Body of pancreas (tissue), 4 donors: ENCODE results near the gene GPR17.

Experiments
- CTCF ChIP-seq, 7 experiments: fragments of 450-650 bp in 4 of 7; fragments of 200-600 bp in 3 of 7; sonication (generic) in 3 of 7; IDR thresholded peaks; one replicate each; pipeline ENCODE4 v1.5.1; 2016 to 2019; ENCODE audit warnings: antibody characterized with exemption in 7 of 7
- POLR2A ChIP-seq, 3 donors: fragments of 450-650 bp; IDR thresholded peaks; one replicate each; pipeline ENCODE4 v1.6.1; 2016; ENCODE audit warnings: antibody characterized with exemption in 3 of 3, mild to moderate bottlenecking in 2 of 3

- no peak for TF ChIP-seq CTCF (IDR thresholded peaks at IDR 0.05)
- no peak for TF ChIP-seq POLR2A (IDR thresholded peaks at IDR 0.05)
Observed at GRCh38 chr2:127645395-127646291, at the start of gene GPR17.
